Pancreas (tissue), 10 donors: ENCODE measurements around the gene UCK1. TPM values are rescaled to one million over a fixed set of nuclear protein-coding genes. Genes with fewer than 3 reads are reported as not detected.

ENCODE experiments used
- ATAC-seq, 4 donors: fragments of 200-7000 bp; cut with Tn5 transposase; one replicate each; pipeline versions ENCODE4 v1.8.0 to v1.9.1; 2020; ENCODE audit warnings: mild to moderate bottlenecking in 4 of 4, moderate library complexity in 4 of 4
- DNase-seq, 6 donors: peaks; one replicate each; pipeline ENCODE4 v3.0.0-alpha.2; 2020
- FAIRE-seq: peaks from 2 replicates; lab custom pipeline; 2012; peaks lifted over from hg19 to GRCh38; lab: Jason Lieb, UNC
- H3K27ac ChIP-seq, 4 donors: fragments of 200-600 bp; sonication (generic); 1 replicate in 3 of 4; 2 replicates in 1 of 4; pipeline versions ENCODE4 v1.5.0 to v1.8.0; 2020
- H3K27me3 ChIP-seq, 4 donors: fragments of 200-600 bp; one replicate each; pipeline ENCODE4 v1.8.0; 2021
- H3K36me3 ChIP-seq, 3 donors: fragments of 200-600 bp; sonication (generic) in 1 of 3; one replicate each; pipeline versions ENCODE4 v1.5.0 to v1.8.0; 2020 to 2021
- H3K4me1 ChIP-seq, 3 donors: fragments of 200-600 bp; one replicate each; pipeline ENCODE4 v1.8.0; 2021
- H3K4me3 ChIP-seq, 4 donors: fragments of 200-600 bp; sonication (generic) in 2 of 4; one replicate each; pipeline versions ENCODE4 v1.5.0 to v1.8.0; 2020 to 2021
- H3K9me3 ChIP-seq, 4 donors: fragments of 200-600 bp; one replicate each; pipeline ENCODE4 v1.8.0; 2021
- CTCF ChIP-seq, 4 donors: fragments of 200-600 bp; sonication (generic) in 3 of 4; IDR thresholded peaks; one replicate each; pipeline versions ENCODE4 v1.5.0 to v1.8.0; 2021; ENCODE audit warnings: antibody characterized with exemption in 4 of 4
- WGBS, 2 donors: extraction: QIAGEN DNeasy Blood & Tissue Kit; methylation state at CpG; one replicate each; pipeline ENCODE4 v1.1.7; 2013; 5-methylcytosine and 5-hydroxymethylcytosine counted together
- intact Hi-C, 3 donors: fragments of 100-400 bp; cut with DNase I; formaldehyde crosslinking; loops; one replicate each; pipeline versions ENCODE4 v1.11.1 to v1.14.2; 2022
- polyA plus RNA-seq, 2 donors: library from polyadenylated mRNA; stranded (reverse); fragments of 200-250 nt; gene quantifications; one replicate each; pipeline ENCODE4 v1.2.3, GENCODE V29; 2013
- total RNA-seq, 6 donors: library from RNA; stranded (reverse); fragmentation: NEBNext Ultra II Directional in 4 of 6; extraction: Animal tissue kit (Norgen Biotek cat#: 25700) in 4 of 6; gene quantifications; one replicate each; pipeline versions ENCODE4 v1.2.1 to v1.2.4, GENCODE V29; 2021 to 2023
- donor health status: healthy with polysubstance abuse.
- donor health status: DM: no; HTN: no; CAD: no; lungs with moderate emphysema.
- donor health status: DM: no; HTN: no; CAD: no.
- donor health status: control.
- donor health status: control.
- donor health status: Bipolar disorder and iron deficiency.
- donor health status: DM: yes; HTN: yes; CAD: no.
- donor health status: DM: no; HTN: no; CAD: no.
- donor health status: DM: no; HTN: no; CAD: no.
- donor health status: DM: yes; HTN: yes; CAD: no.

Gene UCK1
- total and polyA plus RNA-seq, 8 donors: 11.2 to 31.2 (median 18.2) TPM

DNA sequence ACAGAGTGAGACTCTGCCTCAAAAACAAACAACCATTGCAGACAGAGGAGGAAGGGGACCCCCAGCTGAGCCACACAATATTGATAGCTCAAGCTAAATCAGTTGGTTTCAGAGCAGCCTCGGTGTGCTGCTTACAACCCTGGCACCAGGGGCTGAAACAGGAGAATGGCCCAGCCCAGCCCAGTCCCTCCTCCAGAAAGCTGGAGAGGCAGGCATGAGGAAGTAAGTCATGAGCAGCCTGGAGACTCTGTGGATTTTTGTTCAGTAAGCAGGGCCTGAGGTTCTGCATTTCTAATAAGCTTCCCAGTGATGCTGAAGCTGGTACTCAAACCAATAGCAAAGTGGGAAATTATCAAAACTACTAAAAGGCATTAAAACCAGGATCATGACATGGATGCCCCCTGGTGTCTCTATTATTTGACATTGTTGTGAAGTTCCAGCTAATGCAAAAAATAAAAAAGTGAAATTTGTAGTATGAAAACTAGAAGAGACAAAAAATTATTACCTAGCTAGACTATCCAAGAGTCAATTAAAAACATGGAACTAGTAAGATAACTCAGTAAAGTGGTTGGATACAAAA is 28.4 kb upstream of the UCK1 start:
- 50 to 60% methylated on average over 1 of the region's 1 CpG for WGBS, 2 donors
- no peak for FAIRE-seq
- peak in 3 of 4 donors; percentile 39 to 60 (median 43) for ATAC-seq
- H3K27ac ChIP-seq: no peak overlapping the region
- H3K27me3 ChIP-seq: no peaks in the 10 kb centered on the region
- DNase-seq: no peak
- H3K36me3 ChIP-seq: no peaks in the 10 kb centered on the region
- no peak for TF ChIP-seq CTCF (IDR thresholded peaks at IDR 0.05)
- no peak overlapping the region for H3K4me3 ChIP-seq
- intact Hi-C loops: no loop called here
- no peaks in the 10 kb centered on the region for H3K9me3 ChIP-seq
- no peaks in the 10 kb centered on the region for H3K4me1 ChIP-seq

DNA sequence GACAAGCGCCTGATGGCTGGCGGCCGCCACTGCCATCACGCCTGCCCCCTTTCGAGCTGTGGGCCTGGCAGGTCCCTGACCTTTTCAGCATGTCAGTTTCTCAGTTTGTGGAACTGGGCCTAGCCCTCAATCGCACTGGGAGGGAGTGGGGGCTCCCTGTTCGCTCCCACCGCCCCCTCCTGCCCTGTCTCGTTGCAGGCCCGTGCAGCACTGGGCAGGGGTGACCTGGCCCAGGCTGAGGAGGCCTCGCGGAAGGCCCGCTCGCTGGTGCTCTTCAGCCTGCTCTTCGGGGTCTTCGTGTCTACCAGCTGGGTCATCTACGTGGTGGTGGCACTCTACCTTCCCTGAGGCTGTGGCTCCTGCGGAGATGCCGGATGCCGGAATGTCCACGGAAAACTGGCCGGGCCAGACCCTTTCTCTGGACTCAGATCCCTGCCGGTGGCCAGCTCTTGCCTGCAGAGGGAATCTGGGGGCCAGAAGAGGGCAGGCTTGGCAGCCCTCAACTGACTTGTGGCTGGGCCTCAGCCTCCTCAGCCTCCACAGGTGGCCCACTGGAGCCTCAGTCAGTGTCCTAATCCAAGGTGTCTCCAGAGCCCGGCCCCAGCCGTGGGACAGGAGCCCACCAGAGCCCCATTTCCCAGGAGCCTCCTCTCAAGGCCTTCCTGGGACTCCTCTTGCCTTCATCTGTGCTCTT is 26.9 kb upstream of the UCK1 start:
- Histone ChIP-seq H3K27ac (no peak overlapping the region), H3K9me3 (no peaks in the 10 kb centered on the region), H3K27me3 (no peaks in the 10 kb centered on the region), H3K4me3 (no peak overlapping the region), H3K36me3 (no peaks in the 10 kb centered on the region), H3K4me1 (no peaks in the 10 kb centered on the region)
- ATAC-seq: no peak
- intact Hi-C loops: no loop called here
- no peak for TF ChIP-seq CTCF (IDR thresholded peaks at IDR 0.05)
- no peak for DNase-seq
- WGBS, 2 donors: 96 to 97% methylated on average over 25 of the region's 25 CpGs
- no peak for FAIRE-seq

DNA sequence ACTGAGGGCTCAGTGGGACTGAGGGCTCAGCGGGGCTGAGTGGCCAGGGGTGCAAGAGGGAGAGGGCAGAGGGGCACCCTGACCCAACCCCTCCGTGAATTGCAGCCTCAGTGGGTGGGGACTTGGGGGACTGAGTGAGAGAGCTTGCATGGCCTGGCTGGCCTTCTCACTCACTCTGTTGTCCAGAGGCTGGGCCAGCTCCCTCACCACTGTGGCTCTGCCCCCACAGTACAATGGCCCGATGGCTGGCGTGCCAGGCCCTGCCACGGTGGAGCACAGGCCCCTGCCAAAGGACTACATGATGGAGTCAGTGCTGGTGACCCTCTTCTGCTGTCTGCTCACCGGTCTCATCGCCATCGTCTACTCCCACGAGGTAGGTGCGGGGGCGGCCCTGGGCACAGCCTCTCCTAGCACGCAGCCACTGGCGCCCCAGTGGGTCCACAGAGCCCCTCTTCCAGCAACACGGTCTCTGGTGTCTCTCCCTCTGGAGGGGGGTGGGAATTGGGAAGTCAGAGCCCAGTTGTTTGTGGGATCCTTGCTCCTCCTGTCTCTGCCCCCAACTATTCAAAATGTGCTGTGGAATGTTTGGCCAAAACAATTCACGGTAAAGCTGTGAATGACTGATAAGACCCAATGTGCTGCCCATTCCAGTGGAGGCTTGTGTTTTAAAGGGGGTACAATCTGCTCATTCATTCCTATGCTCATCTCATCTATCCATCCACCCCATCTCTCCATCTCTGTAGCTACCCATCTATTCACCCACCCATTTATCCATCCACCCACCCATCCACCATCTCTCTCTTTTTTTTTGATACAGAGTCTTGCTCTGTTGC is 25.0 kb upstream of the UCK1 start:
- Histone ChIP-seq H3K36me3 (no peaks in the 10 kb centered on the region), H3K27me3 (no peaks in the 10 kb centered on the region), H3K27ac (no peak overlapping the region), H3K4me1 (no peaks in the 10 kb centered on the region), H3K9me3 (no peaks in the 10 kb centered on the region), H3K4me3 (no peak overlapping the region)
- ATAC-seq (no peak), DNase-seq (peak in 1 of 6 donors; percentile 67), FAIRE-seq (no peak)
- 89 to 95% methylated on average over 15 of the region's 15 CpGs for WGBS, 2 donors
- TF ChIP-seq CTCF (IDR thresholded peaks at IDR 0.05): no peak
- intact Hi-C loops: no loop called here

GRCh38 chr9:131554843-131555351 is 23.8 kb upstream of the UCK1 start:
- no peak overlapping the region for H3K4me3 ChIP-seq
- H3K27me3 ChIP-seq: no peaks in the 10 kb centered on the region
- WGBS, 2 donors: 77 to 84% methylated on average over 28 to 54 of the region's 54 CpGs
- DNase-seq: no peak
- no peaks in the 10 kb centered on the region for H3K9me3 ChIP-seq
- H3K27ac ChIP-seq: no peak overlapping the region
- TF ChIP-seq CTCF (IDR thresholded peaks at IDR 0.05): no peak
- no peaks in the 10 kb centered on the region for H3K36me3 ChIP-seq
- intact Hi-C loops: no loop called here
- H3K4me1 ChIP-seq: no peaks in the 10 kb centered on the region
- no peak for ATAC-seq
- no peak for FAIRE-seq
